ENCODE data around the gene MPC1L. TPM values are rescaled to one million over a fixed set of nuclear protein-coding genes. Genes with fewer than 3 reads are reported as not detected.

Gene MPC1L
- total and polyA plus RNA-seq, 2 donors (not counting 1 experiment from before 2014, with no cell fraction given): not detected

DNA sequence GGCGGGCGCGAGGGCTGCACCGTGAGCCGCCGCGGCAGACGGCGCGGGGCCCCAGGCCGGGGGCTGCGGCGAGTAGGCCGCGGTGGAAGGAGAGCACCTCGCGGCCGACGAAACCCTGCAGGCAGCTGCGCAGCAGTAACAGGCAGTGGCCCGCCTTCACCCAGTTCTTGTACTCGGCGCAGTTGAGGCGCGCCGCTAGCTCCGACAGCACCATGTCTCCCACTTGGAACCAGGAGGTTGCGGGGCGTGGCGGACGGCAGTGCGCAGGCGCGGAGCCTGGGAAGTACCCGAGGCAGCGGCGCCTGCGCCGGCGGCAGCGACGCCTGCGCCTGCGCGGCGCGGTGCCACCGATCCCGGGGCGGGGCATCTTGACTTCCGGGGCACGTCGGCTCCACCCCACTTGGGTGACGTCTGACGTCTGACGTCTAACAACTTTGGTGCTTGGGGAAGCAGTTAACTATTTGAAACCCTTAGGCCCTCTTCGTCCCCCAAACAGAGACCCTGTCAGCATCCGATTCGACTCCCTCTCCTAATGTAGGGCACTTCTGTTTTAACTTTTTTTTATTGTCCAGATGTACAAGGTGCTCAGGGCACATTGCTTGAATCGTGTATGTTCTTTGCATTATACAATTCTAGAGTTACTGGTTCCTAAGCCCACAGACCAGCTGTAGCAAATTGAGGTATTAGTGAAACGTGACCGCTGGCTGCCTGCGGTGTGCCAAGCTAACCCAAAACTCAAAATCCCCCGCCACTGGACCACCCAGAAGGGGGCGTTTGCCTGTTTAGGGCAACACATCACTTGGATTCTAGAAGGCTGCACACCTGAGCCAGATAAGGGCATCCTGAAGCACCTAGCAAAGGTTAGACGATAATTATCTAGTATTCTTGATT is 24.3 kb downstream of the MPC1L start, which contains the start of gene CXorf38:
TSS of gene CXorf38 (minus strand) at position 255 of the 891 bp plus-strand sequence. CDS start at position 214, 41 bp downstream.
- peak within 1 kb of the TSS; percentile 94 for H3K4me3 Mint-ChIP-seq
- TF ChIP-seq EZH2 (IDR thresholded peaks at IDR 0.05; ENCODE audit: borderline replicate concordance, insufficient read depth, low read depth, low read length, poor library complexity, severe bottlenecking): no peak
- TF ChIP-seq, protein P1, sequence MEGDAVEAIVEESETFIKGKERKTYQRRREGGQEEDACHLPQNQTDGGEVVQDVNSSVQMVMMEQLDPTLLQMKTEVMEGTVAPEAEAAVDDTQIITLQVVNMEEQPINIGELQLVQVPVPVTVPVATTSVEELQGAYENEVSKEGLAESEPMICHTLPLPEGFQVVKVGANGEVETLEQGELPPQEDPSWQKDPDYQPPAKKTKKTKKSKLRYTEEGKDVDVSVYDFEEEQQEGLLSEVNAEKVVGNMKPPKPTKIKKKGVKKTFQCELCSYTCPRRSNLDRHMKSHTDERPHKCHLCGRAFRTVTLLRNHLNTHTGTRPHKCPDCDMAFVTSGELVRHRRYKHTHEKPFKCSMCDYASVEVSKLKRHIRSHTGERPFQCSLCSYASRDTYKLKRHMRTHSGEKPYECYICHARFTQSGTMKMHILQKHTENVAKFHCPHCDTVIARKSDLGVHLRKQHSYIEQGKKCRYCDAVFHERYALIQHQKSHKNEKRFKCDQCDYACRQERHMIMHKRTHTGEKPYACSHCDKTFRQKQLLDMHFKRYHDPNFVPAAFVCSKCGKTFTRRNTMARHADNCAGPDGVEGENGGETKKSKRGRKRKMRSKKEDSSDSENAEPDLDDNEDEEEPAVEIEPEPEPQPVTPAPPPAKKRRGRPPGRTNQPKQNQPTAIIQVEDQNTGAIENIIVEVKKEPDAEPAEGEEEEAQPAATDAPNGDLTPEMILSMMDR (IDR thresholded peaks at IDR 0.05): no peak
- intact Hi-C loops (cut with micrococcal nuclease): loop anchor here (1.0 to 10.0 kb wide), 4 partner anchors 67 to 1277 kb away; partner anchors contain the start of genes ATP6AP2, CASK, DDX3X and MED14
- peaks cover 35% of the 10 kb centered on the region for H3K4me1 Mint-ChIP-seq
- ATAC-seq (ENCODE audit: low read depth) (peak; percentile 68), DNase-seq (peak; percentile 94)
- H3K27me3 ChIP-seq (replicated peaks in 1 of 4; ENCODE audit: control extremely low read depth in 1 of 4, control insufficient read depth in 3 of 4, insufficient read depth in 4 of 4, low read length in 3 of 4): no peaks in the 10 kb centered on the region
- H3K9ac ChIP-seq (ENCODE audit: low read length): peak within 1 kb of the TSS; percentile 90
- under 1% methylated on average over 38 of the region's 66 CpGs for WGBS (ENCODE audit: insufficient coverage)
- H3K27me3 Mint-ChIP-seq: no peaks in the 10 kb centered on the region
- H2AFZ ChIP-seq (ENCODE audit: insufficient read depth, low read depth, low read length, poor library complexity, severe bottlenecking): peak within 1 kb of the TSS; percentile 86
- H3K4me3 ChIP-seq (ENCODE audit: control extremely low read depth in 1 of 5, extremely low read depth in 1 of 5, insufficient read depth in 1 of 5, low read depth in 2 of 5, low read length in 4 of 5): peak within 1 kb of the TSS; percentile 56 to 87 (median 76)
- peak within 1 kb of the TSS; percentile 92 for H3K27ac Mint-ChIP-seq
- H4K20me1 ChIP-seq (ENCODE audit: control insufficient read depth, insufficient read depth, low read length, poor library complexity, severe bottlenecking): peaks cover 30% of the 10 kb centered on the region
- CTCF ChIA-PET: interaction anchor here (1.0 to 2.8 kb wide), 4 partner anchors 104 to 472 kb away, joined by 3 to 8 read pairs (median 4); no protein-coding TSS in a partner anchor
- H3K36me3 ChIP-seq (replicated peaks in 1 of 2; ENCODE audit: control extremely low read depth in 1 of 2, control insufficient read depth in 1 of 2, extremely low read depth in 1 of 2, insufficient read depth in 2 of 2, low read length in 1 of 2): peaks cover 0 to 3% of the 10 kb centered on the region in 2 experiments
- peaks cover 45% of the 10 kb centered on the region for H3K79me2 ChIP-seq (ENCODE audit: control insufficient read depth, insufficient read depth, low read length)
- H3K9me3 Mint-ChIP-seq (ENCODE audit: insufficient read depth): no peaks in the 10 kb centered on the region
- POLR2A ChIA-PET: interaction anchor here (0.6 kb wide), 1 partner anchor 468 kb away, joined by 5 read pairs; no protein-coding TSS in a partner anchor
- H3K4me2 ChIP-seq (replicated peaks; ENCODE audit: low read depth, low read length, poor library complexity, severe bottlenecking): peak within 1 kb of the TSS; percentile 73
- H3K4me1 ChIP-seq (ENCODE audit: control insufficient read depth in 2 of 2, insufficient read depth in 2 of 2, low read length in 2 of 2): peaks cover 38 to 40% of the 10 kb centered on the region in 2 donors
- H3K9me3 ChIP-seq (ENCODE audit: control extremely low read depth in 1 of 3, control insufficient read depth in 2 of 3, insufficient read depth in 1 of 3, low read length in 2 of 3): no peaks in the 10 kb centered on the region
- H3K27ac ChIP-seq (ENCODE audit: low read length in 2 of 2): peak within 1 kb of the TSS; percentile 72 to 94

All from B cell (primary cell).